Hepatocyte (in vitro differentiated cells): ENCODE measurements around the gene PIK3AP1. TPM values are rescaled to one million over a fixed set of nuclear protein-coding genes. Genes with fewer than 3 reads are reported as not detected.

Source experiments
- DNase-seq: peaks from one replicate; pipeline ENCODE4 v3.0.0-alpha.2; 2016; ENCODE audit warnings: low spot score
- H2AFZ ChIP-seq: fragments of 200-600 bp; sonication (generic); 2 replicates; pipeline ENCODE4 v1.6.0; 2016; ENCODE audit warnings: antibody characterized with exemption, mild to moderate bottlenecking
- H3K27ac ChIP-seq: fragments of 200-600 bp; sonication (generic); 2 replicates; pipeline ENCODE4 v1.5.1; 2016; ENCODE audit warnings: mild to moderate bottlenecking
- H3K27me3 ChIP-seq: fragments of 200-600 bp; sonication (generic); 2 replicates; pipeline ENCODE4 v1.6.1; 2016
- H3K36me3 ChIP-seq: fragments of 200-600 bp; sonication (generic); replicated peaks from 2 replicates; pipeline ENCODE4 v1.5.1; 2016; ENCODE audit warnings: low read depth; ENCODE audit not compliant: insufficient read depth
- H3K4me1 ChIP-seq: fragments of 200-600 bp; sonication (generic); 2 replicates; pipeline ENCODE4 v1.5.1; 2016; ENCODE audit warnings: mild to moderate bottlenecking, moderate library complexity; ENCODE audit not compliant: insufficient read depth
- H3K4me2 ChIP-seq: fragments of 200-600 bp; sonication (generic); 2 replicates; pipeline ENCODE4 v1.6.0; 2016
- H3K4me3 ChIP-seq: fragments of 200-600 bp; sonication (generic); 2 replicates; pipeline ENCODE4 v1.5.1; 2016; ENCODE audit warnings: mild to moderate bottlenecking
- H3K79me2 ChIP-seq: fragments of 200-600 bp; sonication (generic); 2 replicates; pipeline ENCODE4 v1.6.0; 2017; ENCODE audit warnings: mild to moderate bottlenecking
- H3K9me2 ChIP-seq: fragments of 200-600 bp; sonication (generic); replicated peaks from 2 replicates; pipeline ENCODE4 v1.6.0; 2017; ENCODE audit warnings: mild to moderate bottlenecking; ENCODE audit not compliant: insufficient read depth
- H3K9me3 ChIP-seq: fragments of 200-600 bp; sonication (generic); 2 replicates; pipeline ENCODE4 v1.5.1; 2016; ENCODE audit warnings: low read depth, mild to moderate bottlenecking
- H4K20me1 ChIP-seq: fragments of 200-600 bp; sonication (generic); 2 replicates; pipeline ENCODE4 v1.6.0; 2016; ENCODE audit warnings: mild to moderate bottlenecking; ENCODE audit not compliant: insufficient read depth, poor library complexity, severe bottlenecking
- CTCF ChIP-seq: fragments of 200-600 bp; sonication (generic); IDR thresholded peaks from 2 replicates; pipeline ENCODE4 v1.5.1; 2016; ENCODE audit warnings: antibody characterized with exemption, mild to moderate bottlenecking; ENCODE audit not compliant: poor library complexity
- EZH2 ChIP-seq: fragments of 200-600 bp; sonication (generic); IDR thresholded peaks from 2 replicates; pipeline ENCODE4 v1.6.1; 2016; ENCODE audit warnings: antibody characterized with exemption, mild to moderate bottlenecking, borderline replicate concordance
- EZH2phosphoT487 ChIP-seq: fragments of 200-600 bp; sonication (generic); IDR thresholded peaks from one replicate; pipeline ENCODE4 v1.6.1; 2018; ENCODE audit warnings: antibody characterized with exemption, mild to moderate bottlenecking, low read depth, moderate library complexity; ENCODE audit not compliant: unreplicated experiment, severe bottlenecking
- WGBS: methylation state at CpG from one replicate; pipeline ENCODE4 v1.1.6; 2016; ENCODE audit warnings: low lambda C conversion rate; ENCODE audit errors: missing lambda C conversion rate; 5-methylcytosine and 5-hydroxymethylcytosine counted together
- polyA plus RNA-seq: library from polyadenylated mRNA; unstranded; fragments of >200 nt; fragmentation: Nextera tagmentation; extraction: Ambion mirVana; gene quantifications from 2 replicates; pipeline ENCODE4 v1.2.1, GENCODE V29; 2016
- total RNA-seq: library from RNA; depleted of rRNA; stranded (reverse); fragments of >200 nt; gene quantifications from 2 replicates; pipeline ENCODE4 v1.2.3, GENCODE V29; 2014

The PIK3AP1 gene
- total and polyA plus RNA-seq, 2 experiments from 2014 or later = 2.5 to 8.4 TPM

- H3K4me2 ChIP-seq = no peak overlapping the region
- H3K4me3 ChIP-seq = no peak overlapping the region
- no peaks in the 10 kb centered on the region for H3K9me3 ChIP-seq
- H3K27ac ChIP-seq = no peak overlapping the region
- WGBS = 100% methylated on average over 1 of the region's 1 CpG
- H3K36me3 ChIP-seq = no peaks in the 10 kb centered on the region
- H3K9me2 ChIP-seq = no peaks in the 10 kb centered on the region
- H2AFZ ChIP-seq = no peak overlapping the region
- no peaks in the 10 kb centered on the region for H3K4me1 ChIP-seq
- DNase-seq = no peak
- no peaks in the 10 kb centered on the region for H4K20me1 ChIP-seq
- no peaks in the 10 kb centered on the region for H3K27me3 ChIP-seq
- H3K79me2 ChIP-seq = no peaks in the 10 kb centered on the region
- TF ChIP-seq EZH2 (no peak), CTCF (no peak), EZH2phosphoT487 (no peak)
Observed at GRCh38 chr10:96706331-96706853, 13.9 kb downstream of the PIK3AP1 start.

- WGBS = 25% methylated on average over 1 of the region's 1 CpG
- Histone ChIP-seq H3K36me3 (no peaks in the 10 kb centered on the region), H3K4me1 (no peaks in the 10 kb centered on the region), H3K4me3 (no peak overlapping the region), H3K27ac (no peak overlapping the region), H3K9me2 (no peaks in the 10 kb centered on the region), H3K4me2 (no peak overlapping the region), H3K27me3 (no peaks in the 10 kb centered on the region), H3K79me2 (no peaks in the 10 kb centered on the region), H2AFZ (no peak overlapping the region), H3K9me3 (no peaks in the 10 kb centered on the region), H4K20me1 (no peaks in the 10 kb centered on the region)
- no peak for DNase-seq
- TF ChIP-seq CTCF = no peak
- no peak for TF ChIP-seq EZH2phosphoT487
- TF ChIP-seq EZH2 = no peak
Observed at GRCh38 chr10:96705134-96705533, 15.2 kb downstream of the PIK3AP1 start.

GRCh38 chr10:96704563-96704962 lies 15.8 kb downstream of the PIK3AP1 start:
- Histone ChIP-seq H4K20me1 (no peaks in the 10 kb centered on the region), H3K27ac (no peak overlapping the region), H3K9me2 (no peaks in the 10 kb centered on the region), H3K9me3 (no peaks in the 10 kb centered on the region), H3K4me2 (no peak overlapping the region), H3K27me3 (no peaks in the 10 kb centered on the region), H2AFZ (no peak overlapping the region), H3K36me3 (no peaks in the 10 kb centered on the region), H3K4me1 (no peaks in the 10 kb centered on the region), H3K79me2 (no peaks in the 10 kb centered on the region), H3K4me3 (no peak overlapping the region)
- TF ChIP-seq CTCF = no peak
- TF ChIP-seq EZH2 = no peak
- TF ChIP-seq EZH2phosphoT487 = no peak
- 94% methylated on average over 4 of the region's 4 CpGs for WGBS
- no peak for DNase-seq

GRCh38 chr10:96703358-96703757 lies 17.0 kb downstream of the PIK3AP1 start:
- no peaks in the 10 kb centered on the region for H3K27me3 ChIP-seq
- H3K9me2 ChIP-seq = no peaks in the 10 kb centered on the region
- H3K4me1 ChIP-seq = no peaks in the 10 kb centered on the region
- no peak overlapping the region for H3K27ac ChIP-seq
- H3K9me3 ChIP-seq = no peaks in the 10 kb centered on the region
- H3K36me3 ChIP-seq = no peaks in the 10 kb centered on the region
- no peak for TF ChIP-seq CTCF
- no peak for TF ChIP-seq EZH2
- H2AFZ ChIP-seq = no peak overlapping the region
- no peak overlapping the region for H3K4me2 ChIP-seq
- no peaks in the 10 kb centered on the region for H3K79me2 ChIP-seq
- H4K20me1 ChIP-seq = no peaks in the 10 kb centered on the region
- DNase-seq = no peak
- H3K4me3 ChIP-seq = no peak overlapping the region
- WGBS = 78% methylated on average over 4 of the region's 4 CpGs
